Neural cell (in vitro differentiated cells): Measurements from ENCODE around the gene QPCT. TPM values are rescaled to one million over a fixed set of nuclear protein-coding genes. Genes with fewer than 3 reads are reported as not detected.

Source experiments
- H2AFZ ChIP-seq: fragments of 200-600, 300-800 bp; sonication (generic), shearing (Covaris generic); 2 replicates; pipeline ENCODE4 v1.6.0; 2014; ENCODE audit warnings: low read depth, mild to moderate bottlenecking, antibody characterized with exemption, low read length, moderate library complexity
- H3F3A ChIP-seq: fragments of 200-600 bp; shearing (Covaris generic); 2 replicates; pipeline ENCODE4 v1.6.1; 2016; ENCODE audit warnings: mild to moderate bottlenecking, moderate library complexity, mixed read lengths, antibody characterized with exemption, low read length; ENCODE audit not compliant: insufficient read depth, poor library complexity, severe bottlenecking
- H3K27ac ChIP-seq: fragments of 200-600, 300-800 bp; sonication (generic), shearing (Covaris generic); 2 replicates; pipeline ENCODE4 v1.5.1; 2014; ENCODE audit warnings: mild to moderate bottlenecking, low read length, moderate library complexity
- H3K27me3 ChIP-seq: fragments of 300-800, 200-600 bp; sonication (generic), shearing (Covaris generic); 2 replicates; pipeline ENCODE4 v1.6.0; 2014; ENCODE audit warnings: mild to moderate bottlenecking, low read depth, low read length, moderate library complexity; ENCODE audit not compliant: insufficient read depth
- H3K36me3 ChIP-seq: fragments of 300-800, 200-600 bp; sonication (generic), shearing (Covaris generic); 2 replicates; pipeline ENCODE4 v1.5.1; 2014; ENCODE audit warnings: mild to moderate bottlenecking, antibody characterized with exemption, low read length, moderate library complexity; ENCODE audit not compliant: insufficient read depth
- H3K4me2 ChIP-seq: fragments of 300-800, 200-600 bp; sonication (generic), shearing (Covaris generic); 2 replicates; pipeline ENCODE4 v1.6.0; 2014; ENCODE audit warnings: mild to moderate bottlenecking, low read length
- H3K4me3 ChIP-seq: fragments of 300-800, 200-600 bp; sonication (generic), shearing (Covaris generic); 2 replicates; pipeline ENCODE4 v1.5.1; 2014; ENCODE audit warnings: mild to moderate bottlenecking, low read length, moderate library complexity
- H3K79me2 ChIP-seq: fragments of 200-600 bp; shearing (Covaris generic); replicated peaks from 2 replicates; pipeline ENCODE4 v1.6.0; 2014; ENCODE audit warnings: mild to moderate bottlenecking, low read length, moderate library complexity; ENCODE audit not compliant: insufficient read depth
- H3K9ac ChIP-seq: fragments of 300-800, 200-600 bp; sonication (generic), shearing (Covaris generic); 2 replicates; pipeline ENCODE4 v1.6.1; 2016; ENCODE audit warnings: mild to moderate bottlenecking, low read length, mixed read lengths
- H3K9me2 ChIP-seq: fragments of 200-600 bp; shearing (Covaris generic); 2 replicates; pipeline ENCODE4 v1.6.1; 2016; ENCODE audit warnings: mild to moderate bottlenecking, low read length, mixed read lengths; ENCODE audit not compliant: insufficient read depth
- H3K9me3 ChIP-seq: fragments of 200-600, 300-800 bp; sonication (generic), shearing (Covaris generic); 2 replicates; pipeline ENCODE4 v1.6.1; 2016; ENCODE audit warnings: mild to moderate bottlenecking, mixed run types, low read length, moderate library complexity, mixed read lengths
- H4K20me1 ChIP-seq: fragments of 200-600 bp; shearing (Covaris generic); 2 replicates; pipeline ENCODE4 v1.6.1; 2016; ENCODE audit warnings: mild to moderate bottlenecking, mixed run types; ENCODE audit not compliant: insufficient read depth
- EP300 ChIP-seq: fragments of 450-650 bp; conservative IDR thresholded peaks from 2 replicates; pipeline ENCODE4 v1.6.1; 2014; ENCODE audit warnings: antibody characterized with exemption, mild to moderate bottlenecking, moderate library complexity; ENCODE audit not compliant: poor library complexity, severe bottlenecking
- EZH2 ChIP-seq: fragments of 200-600, 300-800 bp; shearing (Covaris generic), sonication (generic); IDR thresholded peaks from 2 replicates; pipeline ENCODE4 v1.6.1; 2014; ENCODE audit warnings: antibody characterized with exemption, low read length, borderline replicate concordance, mild to moderate bottlenecking; ENCODE audit not compliant: insufficient read depth, poor library complexity, severe bottlenecking
- MXI1 ChIP-seq: fragments of 450-650 bp; conservative IDR thresholded peaks from 2 replicates; pipeline ENCODE4 v1.6.1; 2014; ENCODE audit warnings: antibody characterized with exemption, mild to moderate bottlenecking; ENCODE audit not compliant: poor library complexity, severe bottlenecking
- POLR2AphosphoS5 ChIP-seq: IDR thresholded peaks from 2 replicates; pipeline ENCODE4 v1.6.1; 2012
- RAD21 ChIP-seq: fragments of 450-650 bp; conservative IDR thresholded peaks from 2 replicates; pipeline ENCODE4 v1.6.1; 2014; ENCODE audit warnings: antibody characterized with exemption, mild to moderate bottlenecking, moderate library complexity
- SMC3 ChIP-seq: fragments of 450-650 bp; conservative IDR thresholded peaks from 2 replicates; pipeline ENCODE4 v1.6.1; 2014; ENCODE audit warnings: antibody characterized with exemption, mild to moderate bottlenecking, moderate library complexity; ENCODE audit not compliant: poor library complexity
- TAF1 ChIP-seq: IDR thresholded peaks from 2 replicates; pipeline ENCODE4 v1.6.1; 2012; ENCODE audit warnings: low read depth
- polyA plus RNA-seq: library from polyadenylated mRNA; depleted of rRNA; stranded (reverse); fragments of >200 nt; gene quantifications from 2 replicates; pipeline ENCODE4 v1.2.3, GENCODE V29; 2014
- TF ChIP-seq, protein P1 (sequence below): IDR thresholded peaks from 2 replicates; pipeline ENCODE4 v1.6.1; 2012; ENCODE audit warnings: borderline replicate concordance
- TF ChIP-seq, protein P2 (sequence below): fragments of 450-650 bp; IDR thresholded peaks from 2 replicates; pipeline ENCODE4 v1.5.1; 2014; ENCODE audit warnings: antibody characterized with exemption, mild to moderate bottlenecking, moderate library complexity; ENCODE audit not compliant: poor library complexity, severe bottlenecking

Gene QPCT
- polyA plus RNA-seq, 1 donor from 2014 or later: 2.3 TPM

DNA sequence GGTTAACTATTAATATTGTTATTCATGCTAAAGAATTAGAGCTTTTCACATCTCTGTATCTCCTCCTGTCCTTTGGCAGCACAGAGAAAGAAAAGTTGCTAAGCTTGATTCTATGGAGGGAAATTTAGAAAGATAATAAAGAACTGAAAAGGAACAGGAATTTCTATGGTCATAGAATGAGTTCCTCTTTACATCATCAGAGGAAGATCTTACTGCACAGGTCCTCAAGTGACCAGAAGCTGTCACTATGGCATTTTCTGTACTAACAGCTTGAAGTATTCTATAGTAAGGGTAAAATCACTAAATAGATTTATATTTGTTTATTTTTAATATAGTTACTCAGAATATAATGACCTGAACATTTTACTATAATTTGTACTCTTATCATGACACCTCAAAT lies 13.7 kb upstream of the QPCT start:
- peaks cover 12% of the 10 kb centered on the region for H3K27me3 ChIP-seq

DNA sequence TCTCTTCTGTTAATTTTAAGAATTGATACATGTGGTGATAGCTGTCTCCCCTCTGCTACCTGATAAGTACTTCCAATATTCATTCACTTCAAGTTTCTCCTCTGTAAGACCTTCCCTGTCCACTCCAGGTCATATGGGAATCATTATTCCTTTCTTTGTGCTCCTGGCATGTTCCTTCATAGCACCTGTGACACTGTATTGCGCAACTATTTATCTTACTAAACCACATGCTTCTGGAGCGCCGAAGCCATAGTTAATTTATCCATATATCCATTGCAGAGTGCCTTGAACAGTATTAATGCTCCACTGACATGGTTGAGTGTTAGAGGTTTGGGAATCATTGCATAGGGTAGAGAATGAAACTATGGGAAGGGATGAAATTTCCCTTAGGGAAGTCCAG lies 11.9 kb upstream of the QPCT start:
- Histone ChIP-seq H3F3A (no peaks in the 10 kb centered on the region), H2AFZ (no peak overlapping the region), H3K79me2 (no peaks in the 10 kb centered on the region), H3K27me3 (no peaks in the 10 kb centered on the region), H3K4me3 (no peak overlapping the region), H3K9me3 (no peaks in the 10 kb centered on the region), H3K4me2 (no peak overlapping the region), H3K36me3 (no peaks in the 10 kb centered on the region), H4K20me1 (no peaks in the 10 kb centered on the region), H3K9me2 (no peaks in the 10 kb centered on the region), H3K9ac (no peak overlapping the region), H3K27ac (no peak overlapping the region)
- no peak for TF ChIP-seq MXI1
- TF ChIP-seq SMC3: no peak
- TF ChIP-seq EZH2: no peak
- no peak for TF ChIP-seq TAF1
- TF ChIP-seq RAD21: no peak
- TF ChIP-seq EP300: no peak
- TF ChIP-seq, protein P1, sequence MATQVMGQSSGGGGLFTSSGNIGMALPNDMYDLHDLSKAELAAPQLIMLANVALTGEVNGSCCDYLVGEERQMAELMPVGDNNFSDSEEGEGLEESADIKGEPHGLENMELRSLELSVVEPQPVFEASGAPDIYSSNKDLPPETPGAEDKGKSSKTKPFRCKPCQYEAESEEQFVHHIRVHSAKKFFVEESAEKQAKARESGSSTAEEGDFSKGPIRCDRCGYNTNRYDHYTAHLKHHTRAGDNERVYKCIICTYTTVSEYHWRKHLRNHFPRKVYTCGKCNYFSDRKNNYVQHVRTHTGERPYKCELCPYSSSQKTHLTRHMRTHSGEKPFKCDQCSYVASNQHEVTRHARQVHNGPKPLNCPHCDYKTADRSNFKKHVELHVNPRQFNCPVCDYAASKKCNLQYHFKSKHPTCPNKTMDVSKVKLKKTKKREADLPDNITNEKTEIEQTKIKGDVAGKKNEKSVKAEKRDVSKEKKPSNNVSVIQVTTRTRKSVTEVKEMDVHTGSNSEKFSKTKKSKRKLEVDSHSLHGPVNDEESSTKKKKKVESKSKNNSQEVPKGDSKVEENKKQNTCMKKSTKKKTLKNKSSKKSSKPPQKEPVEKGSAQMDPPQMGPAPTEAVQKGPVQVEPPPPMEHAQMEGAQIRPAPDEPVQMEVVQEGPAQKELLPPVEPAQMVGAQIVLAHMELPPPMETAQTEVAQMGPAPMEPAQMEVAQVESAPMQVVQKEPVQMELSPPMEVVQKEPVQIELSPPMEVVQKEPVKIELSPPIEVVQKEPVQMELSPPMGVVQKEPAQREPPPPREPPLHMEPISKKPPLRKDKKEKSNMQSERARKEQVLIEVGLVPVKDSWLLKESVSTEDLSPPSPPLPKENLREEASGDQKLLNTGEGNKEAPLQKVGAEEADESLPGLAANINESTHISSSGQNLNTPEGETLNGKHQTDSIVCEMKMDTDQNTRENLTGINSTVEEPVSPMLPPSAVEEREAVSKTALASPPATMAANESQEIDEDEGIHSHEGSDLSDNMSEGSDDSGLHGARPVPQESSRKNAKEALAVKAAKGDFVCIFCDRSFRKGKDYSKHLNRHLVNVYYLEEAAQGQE: no peak
- TF ChIP-seq, protein P2, sequence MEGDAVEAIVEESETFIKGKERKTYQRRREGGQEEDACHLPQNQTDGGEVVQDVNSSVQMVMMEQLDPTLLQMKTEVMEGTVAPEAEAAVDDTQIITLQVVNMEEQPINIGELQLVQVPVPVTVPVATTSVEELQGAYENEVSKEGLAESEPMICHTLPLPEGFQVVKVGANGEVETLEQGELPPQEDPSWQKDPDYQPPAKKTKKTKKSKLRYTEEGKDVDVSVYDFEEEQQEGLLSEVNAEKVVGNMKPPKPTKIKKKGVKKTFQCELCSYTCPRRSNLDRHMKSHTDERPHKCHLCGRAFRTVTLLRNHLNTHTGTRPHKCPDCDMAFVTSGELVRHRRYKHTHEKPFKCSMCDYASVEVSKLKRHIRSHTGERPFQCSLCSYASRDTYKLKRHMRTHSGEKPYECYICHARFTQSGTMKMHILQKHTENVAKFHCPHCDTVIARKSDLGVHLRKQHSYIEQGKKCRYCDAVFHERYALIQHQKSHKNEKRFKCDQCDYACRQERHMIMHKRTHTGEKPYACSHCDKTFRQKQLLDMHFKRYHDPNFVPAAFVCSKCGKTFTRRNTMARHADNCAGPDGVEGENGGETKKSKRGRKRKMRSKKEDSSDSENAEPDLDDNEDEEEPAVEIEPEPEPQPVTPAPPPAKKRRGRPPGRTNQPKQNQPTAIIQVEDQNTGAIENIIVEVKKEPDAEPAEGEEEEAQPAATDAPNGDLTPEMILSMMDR: no peak
- no peak for TF ChIP-seq POLR2AphosphoS5

More for the DNA sequence above, 13.7 kb upstream of the QPCT start:
- no peaks in the 10 kb centered on the region for H3K9me2 ChIP-seq
- H3K9me3 ChIP-seq: no peaks in the 10 kb centered on the region
- TF ChIP-seq POLR2AphosphoS5: no peak
- TF ChIP-seq, protein P1: no peak
- TF ChIP-seq, protein P2: no peak
- TF ChIP-seq EZH2: no peak
- TF ChIP-seq MXI1: no peak
- no peak for TF ChIP-seq EP300
- TF ChIP-seq SMC3: no peak
- TF ChIP-seq TAF1: no peak
- TF ChIP-seq RAD21: no peak
- H4K20me1 ChIP-seq: no peaks in the 10 kb centered on the region
- no peak overlapping the region for H3K4me2 ChIP-seq
- no peaks in the 10 kb centered on the region for H3F3A ChIP-seq
- H3K4me3 ChIP-seq: no peak overlapping the region
- H3K9ac ChIP-seq: no peak overlapping the region
- no peak overlapping the region for H3K27ac ChIP-seq
- H2AFZ ChIP-seq: no peak overlapping the region
- no peaks in the 10 kb centered on the region for H3K36me3 ChIP-seq
- H3K79me2 ChIP-seq: no peaks in the 10 kb centered on the region
